Activated CD4-positive, alpha-beta memory T cell treated with anti-CD3 and anti-CD28 coated beads for 36 hours (primary cell): Measurements from ENCODE around the gene LAMTOR4. TPM values are rescaled to one million over a fixed set of nuclear protein-coding genes. Genes with fewer than 3 reads are reported as not detected.
"Not testable (repeated sequence)": the region's sequence is repeated elsewhere in the genome, so short reads cannot be mapped to it uniquely, and the experiment has no call there.

Source experiments
- CTCF ChIA-PET: fragments of 350-600 bp; sonication (Branson Sonifier 250); formaldehyde crosslinking; loops from one replicate; lab custom pipeline; 2021; ENCODE audit warnings: antibody characterized with exemption, inconsistent platforms; lab: Charles Lee
- POLR2A ChIA-PET: fragments of 350-600 bp; sonication (Branson Sonifier 250); formaldehyde crosslinking; loops from one replicate; lab custom pipeline; 2021; ENCODE audit warnings: antibody characterized with exemption; lab: Charles Lee
- DNase-seq: peaks from one replicate; pipeline ENCODE4 v3.0.0-alpha.2; 2020
- H3K27ac Mint-ChIP-seq: one replicate; pipeline ENCODE4 v1.8.0; 2021; ENCODE audit warnings: mixed read lengths
- H3K27me3 Mint-ChIP-seq: one replicate; pipeline ENCODE4 v1.8.0; 2021; ENCODE audit warnings: mixed read lengths
- H3K36me3 Mint-ChIP-seq: one replicate; pipeline ENCODE4 v1.8.0; 2021; ENCODE audit warnings: mixed read lengths
- H3K4me1 Mint-ChIP-seq: one replicate; pipeline ENCODE4 v1.8.0; 2021; ENCODE audit warnings: low read depth, mixed read lengths
- H3K4me3 Mint-ChIP-seq: one replicate; pipeline ENCODE4 v1.8.0; 2021; ENCODE audit warnings: mild to moderate bottlenecking, mixed read lengths
- H3K9me3 Mint-ChIP-seq: one replicate; pipeline ENCODE4 v1.8.0; 2021; ENCODE audit warnings: mixed read lengths
- intact Hi-C: fragments of 100-400 bp; cut with micrococcal nuclease; formaldehyde crosslinking; loops from one replicate; pipeline ENCODE4 v1.15.1; 2023
- total RNA-seq, 2 experiments: library from RNA; stranded (reverse); gene quantifications; one replicate each; pipeline ENCODE4 v1.2.3, GENCODE V29; 2021

LAMTOR4 gene
- total RNA-seq, 2 experiments from 2014 or later, result 136 to 151 TPM

DNA sequence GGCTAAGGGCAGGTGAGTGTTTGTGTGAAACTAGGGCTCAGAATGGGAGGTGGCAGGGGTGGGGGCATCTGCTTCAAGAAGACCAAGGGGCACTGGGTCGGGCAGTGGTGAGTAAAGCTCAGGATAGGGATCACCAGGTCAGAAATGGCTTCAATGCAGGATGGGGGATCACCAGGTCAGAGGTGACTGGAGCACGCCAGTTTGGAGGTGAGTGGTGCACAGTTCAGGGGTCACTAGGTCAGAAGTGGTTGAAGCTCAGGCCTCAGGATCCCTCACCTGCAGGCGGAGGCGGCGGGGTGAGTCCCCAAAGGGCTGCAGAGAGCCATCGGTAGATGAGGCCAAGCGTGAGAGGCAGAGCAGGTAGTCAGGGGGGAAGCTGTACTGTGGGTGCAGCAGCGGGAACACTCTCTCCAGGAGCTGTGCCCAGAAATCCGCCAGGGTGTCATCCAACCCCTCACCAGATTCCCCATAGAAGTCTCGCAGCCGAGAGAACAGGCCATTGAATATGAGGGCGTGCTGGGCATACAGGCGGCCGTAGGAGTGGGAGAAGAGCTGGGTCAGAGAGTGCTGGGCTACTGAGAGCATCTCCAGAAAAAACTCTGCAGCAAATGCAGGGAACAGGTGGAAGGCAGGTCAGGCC is 26.7 kb downstream of the LAMTOR4 start:
- Mint-ChIP-seq H3K27me3 (peaks cover 2% of the 10 kb centered on the region), H3K36me3 (no peaks in the 10 kb centered on the region), H3K4me1 (peaks cover 27% of the 10 kb centered on the region), H3K27ac (no peak overlapping the region), H3K9me3 (no peaks in the 10 kb centered on the region), H3K4me3 (no peak overlapping the region)
- DNase-seq, result no peak
- intact Hi-C loops, result loop anchor here (5.0 kb wide), 1 partner anchor 47 kb away; no protein-coding TSS in a partner anchor
- CTCF ChIA-PET, result no interaction called here
- POLR2A ChIA-PET, result no interaction called here

DNA sequence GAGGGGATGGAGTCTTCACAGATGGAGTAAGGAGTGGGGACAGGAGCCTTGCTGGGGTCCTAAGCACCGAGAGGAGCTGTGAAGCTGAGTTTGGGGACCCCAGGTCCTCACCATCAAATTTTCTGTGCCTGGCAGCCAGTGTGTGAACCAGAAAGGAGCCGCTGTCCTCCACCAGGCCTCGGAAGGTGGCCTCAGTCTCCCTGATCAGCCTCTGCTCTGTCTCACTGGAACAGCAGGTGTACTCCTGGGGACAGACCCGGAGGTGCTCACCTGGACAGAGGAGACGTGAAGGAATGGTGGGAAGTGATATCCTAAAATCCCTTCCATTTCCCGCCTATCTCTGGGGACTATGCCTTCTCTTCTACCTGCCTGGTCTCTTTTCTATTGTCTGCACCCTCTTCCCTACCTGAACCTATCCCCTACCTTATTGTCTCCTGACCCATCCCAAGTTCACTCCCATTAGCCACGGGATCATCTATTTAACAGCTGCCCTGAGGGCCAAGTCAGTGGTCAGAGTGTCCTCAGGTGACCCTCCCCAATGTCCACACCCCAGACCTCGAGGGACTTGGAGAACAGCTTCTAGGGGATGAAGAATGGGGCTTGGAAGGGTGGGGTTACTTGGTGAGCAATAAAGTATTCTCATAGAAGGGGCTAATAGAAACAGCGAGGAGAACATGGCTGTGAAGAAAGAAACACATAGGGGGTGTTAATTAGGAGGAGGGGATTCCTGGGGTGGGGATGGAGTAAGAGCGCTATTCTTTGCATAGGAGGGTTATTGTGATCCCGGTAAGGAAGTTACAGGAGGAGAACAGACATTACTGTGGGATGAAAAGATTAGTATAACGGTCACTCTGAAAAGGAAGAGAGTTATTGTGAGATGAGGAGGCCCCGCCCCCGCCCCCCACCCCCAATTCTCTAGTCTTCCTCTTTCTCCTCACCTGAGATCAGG is 27.7 kb downstream of the LAMTOR4 start:
- no peak for DNase-seq
- H3K27ac Mint-ChIP-seq, result no peak overlapping the region
- H3K9me3 Mint-ChIP-seq, result no peaks in the 10 kb centered on the region
- no peaks in the 10 kb centered on the region for H3K27me3 Mint-ChIP-seq
- peak overlapping the region; percentile 74 for H3K4me3 Mint-ChIP-seq
- CTCF ChIA-PET, result interaction anchor here (0.9 to 1.8 kb wide), 3 partner anchors 8 to 56 kb away, joined by 3 to 10 read pairs (median 3); partner anchors contain the start of gene GAL3ST4
- no peaks in the 10 kb centered on the region for H3K36me3 Mint-ChIP-seq
- POLR2A ChIA-PET, result interaction anchor here (1.3 kb wide), 1 partner anchor 28 kb away, joined by 4 read pairs; the partner anchor contains the start of gene LAMTOR4
- intact Hi-C loops, result loop anchor here (1.0 to 5.0 kb wide), 3 partner anchors 7 to 46 kb away; partner anchors contain the start of gene LAMTOR4
- H3K4me1 Mint-ChIP-seq, result peaks cover 29% of the 10 kb centered on the region

DNA sequence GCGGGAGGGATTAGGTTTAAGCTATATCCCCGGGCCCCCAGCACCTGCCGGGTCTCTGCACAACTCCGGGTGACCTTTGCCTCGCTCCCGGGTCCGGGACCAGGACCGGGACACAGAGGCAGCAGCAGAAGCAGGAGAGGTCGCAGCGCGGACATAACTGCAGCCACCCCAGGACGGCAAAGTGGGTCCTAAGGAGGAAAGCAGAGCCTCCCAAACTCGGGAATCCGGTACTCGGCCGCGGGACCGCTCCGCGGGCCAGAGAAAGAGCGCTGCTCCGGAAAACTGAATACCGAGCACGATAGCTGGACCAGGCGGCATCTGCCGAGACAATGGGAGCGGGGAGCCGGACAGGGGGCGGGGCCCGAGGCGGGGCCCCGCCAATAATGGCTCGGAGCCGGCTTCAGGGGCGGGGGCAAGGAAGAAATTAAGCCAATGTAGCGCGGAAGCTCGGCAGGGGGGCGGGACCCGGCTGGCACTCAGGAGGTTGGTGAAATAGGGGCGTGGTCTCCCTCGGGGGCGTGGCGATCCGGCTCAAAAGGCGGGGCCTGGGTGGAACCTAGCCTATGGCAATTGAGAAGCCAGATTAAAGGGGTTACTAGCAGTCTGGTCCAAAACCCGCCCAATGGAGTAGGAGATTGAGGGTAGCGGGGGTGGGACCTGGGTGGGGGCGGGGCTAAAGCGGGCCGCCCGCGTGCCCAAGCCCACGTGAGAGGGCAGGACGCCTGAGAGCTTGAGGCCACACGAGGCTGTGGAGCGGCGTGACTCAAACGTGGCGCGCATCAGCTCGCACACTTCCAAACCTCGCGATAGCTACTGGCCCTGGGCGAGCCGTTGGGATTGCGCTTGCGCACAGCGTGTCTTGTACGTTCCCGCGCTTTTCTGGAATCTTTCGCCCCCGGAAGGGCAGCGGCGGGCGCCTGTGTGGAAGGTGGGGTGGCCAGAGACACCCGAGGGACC is 28.6 kb downstream of the LAMTOR4 start, which contains the start of the genes GPC2 and STAG3:
Gene GPC2, minus strand, starts transcription at position 337 of the 957 bp plus-strand sequence. Its CDS starts 182 bp downstream, at position 155.
Gene STAG3, plus strand, starts transcription at position 874 of the 957 bp plus-strand sequence. CDS start 2,639 bp downstream, outside the sequence.
- Mint-ChIP-seq H3K27ac (no peak within 1 kb of the TSS), H3K4me3 (peak within 1 kb of the TSS; percentile 74), H3K4me1 (peaks cover 34% of the 10 kb centered on the region), H3K27me3 (no peaks in the 10 kb centered on the region), H3K9me3 (no peaks in the 10 kb centered on the region), H3K36me3 (no peaks in the 10 kb centered on the region)
- intact Hi-C loops, result loop anchor here (1.0 to 5.0 kb wide), 3 partner anchors 8 to 45 kb away; partner anchors contain the start of gene LAMTOR4
- peak; percentile 99 for DNase-seq
- CTCF ChIA-PET, result interaction anchor here (0.9 to 1.8 kb wide), 3 partner anchors 9 to 57 kb away, joined by 3 to 10 read pairs (median 3); partner anchors contain the start of gene GAL3ST4
- POLR2A ChIA-PET, result interaction anchor here (1.3 kb wide), 1 partner anchor 29 kb away, joined by 4 read pairs; the partner anchor contains the start of gene LAMTOR4

DNA sequence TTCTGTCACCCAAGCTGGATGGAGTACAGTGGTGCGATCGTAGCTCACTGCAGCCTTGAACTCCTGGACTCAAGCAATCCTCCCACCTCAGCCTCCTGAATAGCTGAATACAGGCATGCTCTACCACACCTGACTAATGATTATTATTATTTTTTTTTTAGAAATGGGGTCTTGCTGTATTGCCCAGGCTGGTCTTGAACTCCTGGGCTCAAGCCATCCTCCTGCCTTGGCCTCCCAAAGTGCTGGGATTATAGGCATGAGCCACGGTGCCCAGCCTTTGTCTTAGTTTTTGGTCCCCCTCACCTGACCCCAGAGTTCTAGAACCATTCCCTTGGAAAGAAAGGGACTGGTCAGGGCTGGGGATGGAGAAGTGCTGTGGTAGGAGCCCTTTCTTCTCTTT is 31.4 kb downstream of the LAMTOR4 start:
- POLR2A ChIA-PET, H3K27me3 Mint-ChIP-seq, H3K9me3 Mint-ChIP-seq, H3K27ac Mint-ChIP-seq, H3K36me3 Mint-ChIP-seq, H3K4me3 Mint-ChIP-seq, DNase-seq: not testable (repeated sequence)
- intact Hi-C loops, result loop anchor here (10.0 kb wide), 1 partner anchor 95 kb away; no protein-coding TSS in a partner anchor
- H3K4me1 Mint-ChIP-seq, result peaks cover 40% of the 10 kb centered on the region
- CTCF ChIA-PET, result interaction anchor here (0.7 to 1.7 kb wide), 2 partner anchors 10 to 38 kb away, joined by 3 to 4 read pairs; no protein-coding TSS in a partner anchor

DNA sequence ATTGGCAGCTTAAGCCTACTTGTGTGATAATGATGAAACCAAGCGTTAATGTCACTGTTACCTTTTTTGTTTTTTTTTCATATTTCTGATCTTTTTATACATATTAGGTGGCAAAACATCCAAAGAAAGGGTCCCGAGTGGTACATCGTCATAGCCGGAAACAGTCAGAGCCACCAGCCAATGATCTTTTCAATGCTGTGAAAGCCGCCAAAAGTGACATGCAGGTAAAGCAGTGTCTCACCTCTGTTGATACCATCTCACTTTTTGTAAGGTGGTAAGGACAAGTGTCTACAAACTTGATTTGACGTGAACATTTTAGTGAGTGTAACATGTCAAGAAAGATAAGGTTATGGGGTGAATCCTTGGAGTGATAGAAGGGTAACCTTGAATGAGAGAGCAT is 33.9 kb downstream of the LAMTOR4 start:
- not testable (repeated sequence) for H3K9me3 Mint-ChIP-seq, H3K36me3 Mint-ChIP-seq, DNase-seq, H3K27ac Mint-ChIP-seq, H3K4me3 Mint-ChIP-seq, H3K27me3 Mint-ChIP-seq
- H3K4me1 Mint-ChIP-seq, result peaks cover 30% of the 10 kb centered on the region
- ChIA-PET POLR2A (interaction anchor here (0.6 kb wide), 1 partner anchor 225 kb away, joined by 3 read pairs; no protein-coding TSS in a partner anchor), CTCF (interaction anchor here (0.6 to 1.0 kb wide), 3 partner anchors 28 to 240 kb away, joined by 3 to 6 read pairs (median 3); no protein-coding TSS in a partner anchor)
- intact Hi-C loops, result loop anchor here (10.0 kb wide), 1 partner anchor 92 kb away; no protein-coding TSS in a partner anchor

DNA sequence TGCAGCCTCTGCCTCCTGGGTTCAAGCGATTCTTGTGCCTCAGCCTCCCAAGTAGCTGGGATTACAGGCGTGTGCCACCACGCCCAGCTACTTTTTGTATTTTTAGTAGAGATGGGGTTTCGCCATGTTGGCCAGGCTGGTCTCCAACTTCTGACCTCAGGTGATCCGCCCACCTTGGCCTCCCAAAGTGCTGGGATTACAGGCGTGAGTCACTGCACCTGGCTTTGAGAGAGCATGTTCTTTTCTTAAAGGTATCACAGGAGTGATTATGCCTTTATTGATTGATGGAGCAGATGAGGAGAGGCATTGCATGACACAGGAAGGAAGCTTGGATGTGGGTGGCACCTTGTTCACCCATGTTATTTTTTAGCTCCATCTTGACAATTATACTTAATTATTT is 34.4 kb downstream of the LAMTOR4 start:
- H3K9me3 Mint-ChIP-seq, H3K4me3 Mint-ChIP-seq, DNase-seq, H3K27ac Mint-ChIP-seq, H3K27me3 Mint-ChIP-seq, POLR2A ChIA-PET, H3K36me3 Mint-ChIP-seq: not testable (repeated sequence)
- peaks cover 26% of the 10 kb centered on the region for H3K4me1 Mint-ChIP-seq
- intact Hi-C loops, result loop anchor here (10.0 kb wide), 1 partner anchor 92 kb away; no protein-coding TSS in a partner anchor
- CTCF ChIA-PET, result interaction anchor here (1.0 kb wide), 2 partner anchors 28 to 50 kb away, joined by 3 to 6 read pairs; no protein-coding TSS in a partner anchor

DNA sequence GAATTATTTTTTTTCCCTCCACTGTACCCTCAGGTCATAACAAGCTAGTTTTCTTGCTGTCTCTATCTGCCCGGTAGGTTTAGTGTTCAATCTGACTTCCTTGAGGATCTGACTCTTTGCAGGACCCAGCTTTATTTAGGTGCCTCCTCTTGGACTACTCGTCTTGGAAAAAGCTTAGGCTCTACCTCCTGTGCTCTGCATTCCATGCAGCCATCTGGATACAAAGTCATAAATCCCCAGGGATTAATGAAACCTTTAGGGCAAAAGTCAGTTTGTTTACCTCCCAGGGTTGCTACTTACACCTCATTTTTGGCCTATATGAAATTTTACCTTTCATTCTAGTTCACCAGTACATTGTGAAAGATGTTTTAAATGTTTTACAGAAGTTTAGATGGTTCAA is 37.0 kb downstream of the LAMTOR4 start:
- ChIA-PET CTCF (interaction anchor here (0.7 to 1.0 kb wide), 2 partner anchors 37 to 222 kb away, joined by 3 to 4 read pairs; partner anchors contain the start of gene LAMTOR4), POLR2A (no interaction called here)
- peaks cover 28% of the 10 kb centered on the region for H3K4me1 Mint-ChIP-seq
- H3K4me3 Mint-ChIP-seq, result no peak overlapping the region
- H3K27me3 Mint-ChIP-seq, result no peaks in the 10 kb centered on the region
- no peak overlapping the region for H3K27ac Mint-ChIP-seq
- H3K36me3 Mint-ChIP-seq, result no peaks in the 10 kb centered on the region
- DNase-seq, result no peak
- intact Hi-C loops, result loop anchor here (10.0 kb wide), 1 partner anchor 89 kb away; no protein-coding TSS in a partner anchor
- no peaks in the 10 kb centered on the region for H3K9me3 Mint-ChIP-seq

DNA sequence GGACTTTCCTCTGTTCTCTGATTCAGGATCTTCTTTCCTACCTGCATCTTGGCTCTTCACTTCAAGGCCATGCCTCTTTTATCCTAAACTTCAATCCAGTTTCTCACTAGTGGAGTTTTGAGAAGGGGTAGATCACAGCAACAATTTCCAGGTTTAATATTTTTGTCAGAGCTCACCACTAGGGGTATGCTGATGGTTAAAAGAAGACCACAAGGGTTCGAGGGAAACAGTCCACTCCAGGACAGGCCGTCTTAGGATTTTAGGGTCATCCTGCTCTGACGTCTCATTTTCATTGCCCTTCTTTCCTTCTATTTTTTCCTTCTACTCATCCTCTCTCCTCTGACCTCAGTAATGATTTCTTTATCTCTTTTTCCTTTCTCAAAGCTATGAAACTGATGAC is 40.3 kb downstream of the LAMTOR4 start:
- ChIA-PET CTCF (no interaction called here), POLR2A (no interaction called here)
- H3K4me3 Mint-ChIP-seq, result no peak overlapping the region
- H3K9me3 Mint-ChIP-seq, result no peaks in the 10 kb centered on the region
- intact Hi-C loops, result loop anchor here (10.0 kb wide), 1 partner anchor 86 kb away; no protein-coding TSS in a partner anchor
- no peak for DNase-seq
- H3K27ac Mint-ChIP-seq, result no peak overlapping the region
- no peaks in the 10 kb centered on the region for H3K36me3 Mint-ChIP-seq
- no peaks in the 10 kb centered on the region for H3K27me3 Mint-ChIP-seq
- H3K4me1 Mint-ChIP-seq, result peaks cover 18% of the 10 kb centered on the region

DNA sequence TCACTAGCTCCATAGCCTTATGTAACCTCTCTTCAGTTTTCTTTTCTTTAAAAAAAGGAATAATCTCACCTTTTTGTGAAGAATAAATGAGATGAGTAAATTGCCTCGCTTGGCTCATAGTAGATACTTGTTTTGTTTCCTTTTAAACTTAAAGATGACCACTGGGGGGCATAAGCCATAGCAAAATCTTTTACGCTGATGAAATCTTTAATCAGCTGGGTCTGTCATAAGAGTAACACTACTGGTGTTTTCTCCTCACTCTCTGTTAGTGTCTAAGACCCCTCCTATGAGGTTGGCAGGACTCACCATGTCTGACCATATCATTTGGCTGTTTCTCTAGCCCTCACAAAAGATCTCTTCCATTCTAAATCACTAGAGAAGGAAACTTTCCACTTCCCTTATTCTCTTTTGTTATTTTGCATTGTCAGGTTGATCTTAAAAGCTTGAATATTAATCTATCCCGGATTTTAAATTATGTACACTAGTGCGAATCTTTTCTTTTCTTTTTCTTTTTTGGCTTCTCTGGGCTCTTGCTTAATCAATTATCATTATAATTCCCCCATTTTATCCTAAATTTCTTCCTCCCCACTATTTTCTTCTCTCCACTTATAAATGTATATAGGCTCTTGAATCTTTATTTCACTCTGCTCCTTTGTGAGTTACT is 41.5 kb downstream of the LAMTOR4 start:
- H3K27me3 Mint-ChIP-seq, result no peaks in the 10 kb centered on the region
- H3K36me3 Mint-ChIP-seq, result no peaks in the 10 kb centered on the region
- peaks cover 18% of the 10 kb centered on the region for H3K4me1 Mint-ChIP-seq
- H3K4me3 Mint-ChIP-seq, result no peak overlapping the region
- intact Hi-C loops, result loop anchor here (1.0 kb wide), 2 partner anchors 19 to 27 kb away; no protein-coding TSS in a partner anchor
- no peaks in the 10 kb centered on the region for H3K9me3 Mint-ChIP-seq
- no peak for DNase-seq
- ChIA-PET POLR2A (interaction anchor here (0.7 kb wide), 1 partner anchor 61 kb away, joined by 3 read pairs; no protein-coding TSS in a partner anchor), CTCF (interaction anchor here (0.6 to 1.7 kb wide), 20 partner anchors 9 to 217 kb away, joined by 3 to 21 read pairs (median 5); no protein-coding TSS in a partner anchor)
- H3K27ac Mint-ChIP-seq, result no peak overlapping the region

DNA sequence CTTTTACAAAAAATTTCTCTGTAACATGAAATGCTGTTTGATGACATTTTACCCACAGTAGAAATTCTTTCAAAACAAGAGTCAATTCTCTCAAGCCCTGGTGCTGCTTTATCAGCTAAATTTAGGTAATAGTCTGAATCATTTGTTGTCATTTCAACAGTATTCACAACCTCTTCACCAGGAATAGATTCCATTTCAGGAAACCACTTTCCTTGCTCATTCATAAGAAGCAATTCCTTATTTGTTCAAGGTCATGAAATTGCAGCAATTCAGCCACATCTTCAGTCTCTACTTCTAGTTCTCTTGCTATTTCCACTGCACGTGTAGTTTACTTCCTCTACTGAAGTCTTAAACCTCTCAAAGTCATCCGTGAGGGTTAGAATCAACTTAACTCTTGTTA is 43.1 kb downstream of the LAMTOR4 start:
- POLR2A ChIA-PET, result no interaction called here

More for the DNA sequence above, 43.1 kb downstream of the LAMTOR4 start:
- CTCF ChIA-PET, result no interaction called here
- Mint-ChIP-seq H3K9me3 (no peaks in the 10 kb centered on the region), H3K4me3 (no peak overlapping the region), H3K27me3 (no peaks in the 10 kb centered on the region), H3K36me3 (no peaks in the 10 kb centered on the region), H3K27ac (no peak overlapping the region), H3K4me1 (peaks cover 20% of the 10 kb centered on the region)
- intact Hi-C loops, result no loop called here
- DNase-seq, result no peak
